ENCODE data around the gene WNT16. TPM values are rescaled to one million over a fixed set of nuclear protein-coding genes. Genes with fewer than 3 reads are reported as not detected.

The WNT16 gene
- total RNA-seq, 4 donors from 2014 or later = 12.7 to 23.9 (median 16.2) TPM

- 2% methylated on average over 37 to 43 of the region's 47 CpGs for WGBS, 2 donors
- intact Hi-C loops (cut with DNase I; ENCODE audit: low total_unique reads) = loop anchor here (10.0 kb wide), 1 partner anchor 195 kb away; no protein-coding TSS in a partner anchor
- TF ChIP-seq POLR2A (IDR thresholded peaks at IDR 0.05) = no peak
- peak overlapping the region; percentile 10 for H3K4me3 ChIP-seq (ENCODE audit: low read depth, poor library complexity, severe bottlenecking)
- DNase-seq (ENCODE audit: low spot score in 2 of 2) = peak; percentile 26 to 84
Observed at GRCh38 chr7:121329191-121330052, 622 bp downstream of the WNT16 start.

- 1% methylated on average over 43 to 52 of the region's 52 CpGs for WGBS, 2 donors
- no peak for DNase-seq (ENCODE audit: low spot score in 2 of 2)
- TF ChIP-seq POLR2A (IDR thresholded peaks at IDR 0.05) = no peak
- no peak for TF ChIP-seq CTCF (IDR thresholded peaks at IDR 0.05)
- peak overlapping the region; percentile 10 for H3K4me3 ChIP-seq (ENCODE audit: low read depth, poor library complexity, severe bottlenecking)
- intact Hi-C loops (cut with DNase I; ENCODE audit: low total_unique reads) = loop anchor here (10.0 kb wide), 1 partner anchor 195 kb away; no protein-coding TSS in a partner anchor
Observed at GRCh38 chr7:121330053-121330833, 1.4 kb downstream of the WNT16 start.

- DNase-seq (ENCODE audit: low spot score in 2 of 2) = no peak
- H3K4me3 ChIP-seq (ENCODE audit: low read depth, poor library complexity, severe bottlenecking) = no peak overlapping the region
- intact Hi-C loops (cut with DNase I; ENCODE audit: low total_unique reads) = loop anchor here (10.0 kb wide), 1 partner anchor 196 kb away; no protein-coding TSS in a partner anchor
- WGBS, 2 donors = 44 to 47% methylated on average over 4 of the region's 4 CpGs
- TF ChIP-seq POLR2A (IDR thresholded peaks at IDR 0.05) (no peak), CTCF (IDR thresholded peaks at IDR 0.05) (no peak)
Observed at GRCh38 chr7:121331048-121331447, 2.2 kb downstream of the WNT16 start.

- intact Hi-C loops (cut with DNase I; ENCODE audit: low total_unique reads) = loop anchor here (10.0 kb wide), 1 partner anchor 197 kb away; no protein-coding TSS in a partner anchor
- DNase-seq (ENCODE audit: low spot score in 2 of 2) = no peak
- no peak overlapping the region for H3K4me3 ChIP-seq (ENCODE audit: low read depth, poor library complexity, severe bottlenecking)
- WGBS, 2 donors = 58 to 65% methylated on average over 5 of the region's 5 CpGs
- TF ChIP-seq CTCF (IDR thresholded peaks at IDR 0.05) = no peak
- TF ChIP-seq POLR2A (IDR thresholded peaks at IDR 0.05) = no peak
Observed at GRCh38 chr7:121331574-121331973, 2.8 kb downstream of the WNT16 start.

GRCh38 chr7:121334376-121334775, 5.6 kb downstream of the WNT16 start:
- TF ChIP-seq CTCF (IDR thresholded peaks at IDR 0.05) (no peak), POLR2A (IDR thresholded peaks at IDR 0.05) (no peak)
- intact Hi-C loops (cut with DNase I; ENCODE audit: low total_unique reads) = loop anchor here (10.0 kb wide), 1 partner anchor 200 kb away; no protein-coding TSS in a partner anchor
- WGBS, 2 donors = 96 to 99% methylated on average over 4 of the region's 4 CpGs
- no peak overlapping the region for H3K4me3 ChIP-seq (ENCODE audit: low read depth, poor library complexity, severe bottlenecking)
- no peak for DNase-seq (ENCODE audit: low spot score in 2 of 2)

Data from lower leg skin (tissue), 4 donors.